Fibroblast of peridontal ligament (primary cell): Measurements from ENCODE around the gene ASPG.

Source experiments
- DNase-seq: peaks from one replicate; pipeline ENCODE4 v3.0.0-alpha.2; 2010; ENCODE audit errors: extremely low read depth

Gene ASPG

GRCh38 chr14:104163541-104163940, 78.0 kb downstream of the ASPG start:
- no peak for DNase-seq

GRCh38 chr14:104164041-104164440, 78.5 kb downstream of the ASPG start:
- no peak for DNase-seq

- no peak for DNase-seq
Measured at GRCh38 chr14:104164512-104164911, 79.0 kb downstream of the ASPG start.
